ENCODE measurements around the gene HES4.
"Not testable (repeated sequence)": the region's sequence is repeated elsewhere in the genome, so short reads cannot be mapped to it uniquely, and the experiment has no call there.

Gene HES4

GRCh38 chr1:1033009-1033587 is 33.2 kb upstream of the HES4 start:
- DNase-seq (ENCODE audit: low read depth) = no peak

GRCh38 chr1:1032424-1032823 is 32.5 kb upstream of the HES4 start:
- no peak for DNase-seq (ENCODE audit: low read depth)

GRCh38 chr1:1031659-1032235 is 31.9 kb upstream of the HES4 start:
- no peak for DNase-seq (ENCODE audit: low read depth)

- not testable (repeated sequence) for DNase-seq (ENCODE audit: low read depth)
Observed at GRCh38 chr1:1030867-1031658, 31.2 kb upstream of the HES4 start.

GRCh38 chr1:1027791-1028190 is 27.9 kb upstream of the HES4 start:
- DNase-seq (ENCODE audit: low read depth) = no peak

GRCh38 chr1:1026599-1027413 is 26.9 kb upstream of the HES4 start:
- no peak for DNase-seq (ENCODE audit: low read depth)

GRCh38 chr1:1025730-1026129 is 25.8 kb upstream of the HES4 start:
- DNase-seq (ENCODE audit: low read depth) = no peak

GRCh38 chr1:1024771-1025699 is 25.1 kb upstream of the HES4 start:
- DNase-seq (ENCODE audit: low read depth) = no peak

- DNase-seq (ENCODE audit: low read depth) = no peak
Observed at GRCh38 chr1:1024149-1024770, 24.4 kb upstream of the HES4 start.

- no peak for DNase-seq (ENCODE audit: low read depth)
Observed at GRCh38 chr1:1023700-1024099, 23.8 kb upstream of the HES4 start.

GRCh38 chr1:1022302-1023009 is 22.6 kb upstream of the HES4 start:
- no peak for DNase-seq (ENCODE audit: low read depth)

GRCh38 chr1:1021920-1022259 is 22.0 kb upstream of the HES4 start:
- no peak for DNase-seq (ENCODE audit: low read depth)

GRCh38 chr1:1021010-1021919 is 21.4 kb upstream of the HES4 start:
- peak; percentile 31 for DNase-seq (ENCODE audit: low read depth)

- no peak for DNase-seq (ENCODE audit: low read depth)
Observed at GRCh38 chr1:1020415-1021009, 20.6 kb upstream of the HES4 start.

GRCh38 chr1:1020000-1020404 is 20.1 kb upstream of the HES4 start, which contains the start of gene AGRN:
Gene AGRN, plus strand, starts transcription at chr1:1020120. Its CDS starts 53 bp downstream, at chr1:1020173.
- DNase-seq (ENCODE audit: low read depth) = no peak

- DNase-seq (ENCODE audit: low read depth) = peak; percentile 57
Observed at GRCh38 chr1:1019122-1019999, 19.5 kb upstream of the HES4 start.

- not testable (repeated sequence) for DNase-seq (ENCODE audit: low read depth)
Observed at GRCh38 chr1:1018321-1018685, 18.4 kb upstream of the HES4 start.
